CD8-positive, alpha-beta memory T cell (primary cell): ENCODE measurements around the gene SLC2A9. TPM values are rescaled to one million over a fixed set of nuclear protein-coding genes. Genes with fewer than 3 reads are reported as not detected.

Source experiments
- CTCF ChIA-PET: fragments of 350-600 bp; sonication (Branson Sonifier 250); formaldehyde crosslinking; loops from one replicate; lab custom pipeline; 2021; ENCODE audit warnings: antibody characterized with exemption; lab: Charles Lee
- POLR2A ChIA-PET: fragments of 350-600 bp; sonication (Branson Sonifier 250); formaldehyde crosslinking; loops from one replicate; lab custom pipeline; 2021; ENCODE audit warnings: antibody characterized with exemption; lab: Charles Lee
- DNase-seq, 5 donors: peaks; one replicate each; pipeline versions ENCODE4 v3.0.0 to v3.0.0-alpha.2; 2020 to 2022; ENCODE audit warnings: mixed read lengths in 1 of 5
- H3K27ac ChIP-seq: one replicate; pipeline ENCODE4 v1.7.0; 2013; ENCODE audit warnings: low read depth, mild to moderate bottlenecking, low read length, moderate library complexity
- H3K27me3 ChIP-seq: 2 replicates; pipeline ENCODE4 v1.7.0; 2013; ENCODE audit warnings: low read length, mild to moderate bottlenecking; ENCODE audit not compliant: insufficient read depth, poor library complexity, severe bottlenecking
- H3K36me3 ChIP-seq: 2 replicates; pipeline ENCODE4 v1.7.0; 2013; ENCODE audit warnings: mild to moderate bottlenecking, low read length, moderate library complexity; ENCODE audit not compliant: insufficient read depth
- H3K4me1 ChIP-seq: 2 replicates; pipeline ENCODE4 v1.7.0; 2013; ENCODE audit warnings: mild to moderate bottlenecking, low read length, moderate library complexity; ENCODE audit not compliant: insufficient read depth
- H3K4me3 ChIP-seq: 2 replicates; pipeline ENCODE4 v1.7.0; 2013; ENCODE audit warnings: mild to moderate bottlenecking, low read length
- H3K9me3 ChIP-seq: 2 replicates; pipeline ENCODE4 v1.7.0; 2013; ENCODE audit warnings: mild to moderate bottlenecking, low read length
- H3K27ac Mint-ChIP-seq, 8 donors: one replicate each; pipeline ENCODE4 v1.8.0; 2020 to 2021; ENCODE audit warnings: mixed read lengths in 8 of 8, mild to moderate bottlenecking in 6 of 8, inconsistent platforms in 3 of 8, moderate library complexity in 3 of 8
- H3K27me3 Mint-ChIP-seq, 2 donors: one replicate each; pipeline ENCODE4 v1.8.0; 2020 to 2021; ENCODE audit warnings: mixed read lengths in 2 of 2, mild to moderate bottlenecking in 1 of 2, moderate library complexity in 1 of 2
- H3K36me3 Mint-ChIP-seq, 3 donors: one replicate each; pipeline ENCODE4 v1.8.0; 2020 to 2021; ENCODE audit warnings: mixed read lengths in 3 of 3, inconsistent platforms in 1 of 3, mild to moderate bottlenecking in 1 of 3
- H3K4me1 Mint-ChIP-seq, 3 donors: one replicate each; pipeline ENCODE4 v1.8.0; 2020 to 2021; ENCODE audit warnings: mixed read lengths in 3 of 3, inconsistent platforms in 1 of 3, mild to moderate bottlenecking in 1 of 3
- H3K4me3 Mint-ChIP-seq, 7 donors: one replicate each; pipeline ENCODE4 v1.8.0; 2020 to 2021; ENCODE audit warnings: mixed read lengths in 7 of 7, mild to moderate bottlenecking in 6 of 7, moderate library complexity in 4 of 7, inconsistent platforms in 2 of 7
- H3K9me3 Mint-ChIP-seq, 5 donors: one replicate each; pipeline ENCODE4 v1.8.0; 2020 to 2022; ENCODE audit warnings: mixed read lengths in 5 of 5, mild to moderate bottlenecking in 3 of 5, moderate library complexity in 2 of 5, inconsistent platforms in 1 of 5
- polyA plus RNA-seq: library from polyadenylated mRNA; unstranded; fragments of 300-500 nt; fragmentation: Illumina TruSeq; gene quantifications from one replicate; pipeline ENCODE4 v1.2.3, GENCODE V29; 2021
- total RNA-seq, 2 experiments: library from RNA; stranded (reverse); gene quantifications; one replicate each; pipeline ENCODE4 v1.2.3, GENCODE V29; 2021

Gene SLC2A9
- total and polyA plus RNA-seq, 3 experiments from 2014 or later: 1.8 to 3.1 (median 3.0) TPM

DNA sequence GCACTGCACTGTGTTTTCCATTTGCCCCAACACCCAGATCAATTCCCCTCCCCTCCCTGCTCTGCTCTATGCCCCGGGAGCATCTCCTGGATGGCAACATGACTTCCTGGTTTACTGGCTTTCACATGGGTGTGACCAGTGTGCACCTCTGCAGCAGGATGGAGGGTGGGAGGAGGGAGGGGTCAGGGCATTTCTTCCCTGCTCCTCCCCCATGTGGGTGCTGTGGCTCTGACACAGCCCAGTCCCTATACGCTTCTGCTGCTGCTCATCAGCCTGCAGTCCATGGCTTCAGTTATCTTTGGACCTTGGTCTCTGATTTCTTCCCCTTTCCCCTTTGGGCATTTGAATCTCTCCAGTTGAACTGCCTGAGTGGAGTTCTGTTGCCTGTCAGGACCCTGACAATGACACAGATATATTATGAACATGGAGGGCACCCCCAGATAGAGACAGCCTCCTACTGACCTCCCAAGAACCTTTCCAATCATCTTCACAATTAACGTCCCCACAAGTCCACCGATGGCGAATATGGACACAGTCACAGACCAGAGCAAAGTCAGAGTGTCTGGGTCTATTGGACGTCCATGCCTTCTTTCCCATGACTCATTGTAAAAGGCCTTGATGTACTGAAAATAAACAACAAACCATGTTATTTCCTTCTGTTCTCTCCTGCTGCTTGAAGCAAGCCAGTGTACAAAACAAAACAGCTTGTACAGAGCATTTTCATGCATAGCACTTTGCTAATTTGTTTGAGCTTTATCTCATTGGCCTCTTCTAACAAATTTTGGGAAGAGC is 24.8 kb downstream of the SLC2A9 start:
- Histone ChIP-seq H3K36me3 (no peaks in the 10 kb centered on the region), H3K9me3 (no peaks in the 10 kb centered on the region), H3K27me3 (no peaks in the 10 kb centered on the region), H3K27ac (no peak overlapping the region), H3K4me1 (no peaks in the 10 kb centered on the region), H3K4me3 (no peak overlapping the region)
- ChIA-PET CTCF (no interaction called here), POLR2A (no interaction called here)
- H3K4me3 Mint-ChIP-seq: no peak overlapping the region
- DNase-seq: no peak
- H3K36me3 Mint-ChIP-seq: peaks cover 0 to 13% (median 10%) of the 10 kb centered on the region in 3 donors
- H3K4me1 Mint-ChIP-seq: peaks cover 0 to 6% (median 0%) of the 10 kb centered on the region in 3 donors
- H3K27me3 Mint-ChIP-seq: no peaks in the 10 kb centered on the region
- H3K27ac Mint-ChIP-seq: no peak overlapping the region
- H3K9me3 Mint-ChIP-seq: no peaks in the 10 kb centered on the region

DNA sequence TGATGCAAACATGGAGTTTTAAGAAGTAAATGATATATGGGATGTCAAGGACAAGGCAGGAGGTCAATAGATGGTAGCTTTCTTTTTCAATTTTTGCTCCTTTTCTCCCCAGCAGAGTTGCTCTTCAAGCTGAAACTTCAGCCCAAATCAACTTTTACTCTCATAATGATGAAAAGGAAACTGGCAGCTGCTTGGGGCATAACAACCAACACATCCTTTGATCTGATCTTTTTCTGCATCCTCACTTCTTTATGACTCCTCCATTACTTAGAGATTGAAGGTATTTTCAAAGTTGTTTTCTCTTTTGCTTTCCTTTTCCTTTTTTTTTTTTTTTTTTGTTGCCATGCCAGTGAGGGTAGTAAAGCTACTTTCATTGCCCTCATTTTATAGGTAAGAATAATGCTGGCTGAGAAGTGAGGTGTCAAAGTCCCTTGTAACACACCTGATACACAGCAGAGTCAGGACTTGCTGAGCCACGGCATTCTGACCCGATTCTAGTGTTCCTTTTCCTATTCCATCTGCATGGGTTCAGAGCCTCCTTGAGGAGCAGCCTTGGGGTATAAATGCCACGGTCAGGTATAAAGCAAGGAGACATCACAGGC is 26.9 kb downstream of the SLC2A9 start:
- CTCF ChIA-PET: no interaction called here
- Mint-ChIP-seq H3K27ac (no peak overlapping the region), H3K9me3 (no peaks in the 10 kb centered on the region), H3K36me3 (peaks cover 0 to 13% (median 10%) of the 10 kb centered on the region in 3 donors), H3K4me3 (no peak overlapping the region), H3K27me3 (no peaks in the 10 kb centered on the region), H3K4me1 (peaks cover 0 to 6% (median 0%) of the 10 kb centered on the region in 3 donors)
- H3K27ac ChIP-seq: no peak overlapping the region
- H3K9me3 ChIP-seq: no peaks in the 10 kb centered on the region
- no peaks in the 10 kb centered on the region for H3K36me3 ChIP-seq
- H3K27me3 ChIP-seq: no peaks in the 10 kb centered on the region
- no peaks in the 10 kb centered on the region for H3K4me1 ChIP-seq
- POLR2A ChIA-PET: no interaction called here
- no peak for DNase-seq
- no peak overlapping the region for H3K4me3 ChIP-seq

DNA sequence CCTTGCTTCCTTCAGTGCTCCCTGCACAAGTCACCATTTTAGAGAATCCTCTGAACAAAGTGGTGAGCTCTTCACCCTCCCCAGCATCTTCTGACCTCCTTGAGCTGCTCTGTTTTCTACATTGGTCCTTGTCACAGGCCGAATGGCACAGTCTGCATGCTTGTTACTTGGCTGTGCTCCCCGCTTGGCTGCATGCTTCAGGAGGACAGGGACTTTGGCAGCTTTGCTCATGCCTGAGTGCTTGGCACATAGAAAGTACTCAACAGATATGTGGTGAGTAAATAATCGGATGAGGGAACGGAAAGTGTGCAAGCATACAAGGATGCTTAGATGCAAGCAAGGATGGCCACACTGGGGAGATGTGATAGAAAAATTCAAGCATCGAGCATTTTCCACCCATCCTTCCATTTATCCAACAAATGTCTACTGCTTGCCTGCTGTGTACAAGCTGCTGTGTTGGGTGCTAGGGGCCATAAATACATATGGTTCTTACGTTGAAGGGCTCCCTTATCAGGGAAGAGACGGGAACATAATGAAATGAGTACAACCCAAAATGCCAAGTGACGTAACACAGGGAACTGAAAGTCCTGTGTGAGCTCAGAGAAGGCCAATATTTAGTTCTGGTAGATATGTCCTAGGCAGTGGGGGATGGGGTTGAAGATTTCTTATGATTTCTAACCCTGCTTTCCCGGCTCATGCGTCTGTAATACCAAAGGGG is 31.2 kb downstream of the SLC2A9 start:
- CTCF ChIA-PET: interaction anchor here (0.8 kb wide), 1 partner anchor 12 kb away, joined by 3 read pairs; no protein-coding TSS in a partner anchor
- peaks cover 0 to 7% (median 6%) of the 10 kb centered on the region in 3 donors for H3K36me3 Mint-ChIP-seq
- H3K4me3 Mint-ChIP-seq: no peak overlapping the region
- no peaks in the 10 kb centered on the region for H3K36me3 ChIP-seq
- H3K27me3 ChIP-seq: no peaks in the 10 kb centered on the region
- no peaks in the 10 kb centered on the region for H3K4me1 ChIP-seq
- no peak for DNase-seq
- POLR2A ChIA-PET: no interaction called here
- no peaks in the 10 kb centered on the region for H3K9me3 ChIP-seq
- no peak overlapping the region for H3K27ac ChIP-seq
- H3K27me3 Mint-ChIP-seq: no peaks in the 10 kb centered on the region
- H3K27ac Mint-ChIP-seq: no peak overlapping the region
- H3K4me1 Mint-ChIP-seq: peaks cover 0 to 6% (median 0%) of the 10 kb centered on the region in 3 donors
- H3K9me3 Mint-ChIP-seq: no peaks in the 10 kb centered on the region
- no peak overlapping the region for H3K4me3 ChIP-seq

DNA sequence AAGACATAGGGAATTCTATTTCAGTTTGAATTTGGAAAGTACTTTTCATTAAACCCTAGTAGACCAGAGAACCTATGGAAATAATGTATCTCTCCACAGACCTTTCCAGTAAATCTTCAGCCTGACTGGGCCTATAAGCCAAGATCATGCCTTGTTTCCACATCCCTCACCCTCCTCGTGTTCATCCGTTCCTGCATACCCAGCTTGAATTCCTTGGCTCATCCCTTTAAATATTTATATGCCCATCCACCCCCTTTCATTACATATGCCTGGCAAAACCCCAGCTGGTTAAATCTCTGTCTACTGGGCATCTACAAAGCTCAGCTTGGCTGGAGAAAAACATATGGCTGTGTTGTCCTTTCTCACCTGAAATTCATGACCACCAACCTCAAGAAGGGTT is 32.4 kb downstream of the SLC2A9 start:
- Histone ChIP-seq H3K4me3 (no peak overlapping the region), H3K27me3 (no peaks in the 10 kb centered on the region), H3K27ac (no peak overlapping the region), H3K9me3 (no peaks in the 10 kb centered on the region), H3K36me3 (no peaks in the 10 kb centered on the region), H3K4me1 (no peaks in the 10 kb centered on the region)
- H3K4me1 Mint-ChIP-seq: no peaks in the 10 kb centered on the region
- H3K27ac Mint-ChIP-seq: no peak overlapping the region
- ChIA-PET CTCF (interaction anchor here (0.8 kb wide), 1 partner anchor 13 kb away, joined by 3 read pairs; no protein-coding TSS in a partner anchor), POLR2A (no interaction called here)
- DNase-seq: no peak
- no peaks in the 10 kb centered on the region for H3K27me3 Mint-ChIP-seq
- H3K36me3 Mint-ChIP-seq: peaks cover 0 to 7% (median 5%) of the 10 kb centered on the region in 3 donors
- H3K9me3 Mint-ChIP-seq: no peaks in the 10 kb centered on the region
- no peak overlapping the region for H3K4me3 Mint-ChIP-seq

DNA sequence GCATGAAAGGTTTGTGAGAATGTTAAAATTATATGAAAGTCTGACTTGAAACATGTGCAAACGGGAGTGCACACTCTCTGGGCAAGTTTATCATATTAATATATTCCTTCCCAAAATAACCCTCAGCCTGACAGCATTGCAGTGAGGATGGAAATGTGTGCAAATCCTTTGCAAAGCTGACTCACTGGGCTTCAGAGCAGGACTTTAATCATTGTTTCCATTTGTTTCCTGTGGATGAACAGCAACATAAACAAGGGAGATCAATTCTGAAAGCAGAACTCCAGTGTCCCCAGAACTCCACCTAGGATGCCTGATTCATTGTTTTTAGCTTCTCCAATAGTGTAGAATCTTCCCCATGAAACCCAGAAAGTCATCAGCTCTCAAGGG is 32.9 kb downstream of the SLC2A9 start:
- no peaks in the 10 kb centered on the region for H3K27me3 Mint-ChIP-seq
- no peaks in the 10 kb centered on the region for H3K4me1 Mint-ChIP-seq
- no peak overlapping the region for H3K27ac Mint-ChIP-seq
- H3K4me3 ChIP-seq: no peak overlapping the region
- peaks cover 0 to 7% (median 5%) of the 10 kb centered on the region in 3 donors for H3K36me3 Mint-ChIP-seq
- H3K9me3 ChIP-seq: no peaks in the 10 kb centered on the region
- no peaks in the 10 kb centered on the region for H3K36me3 ChIP-seq
- no peak overlapping the region for H3K27ac ChIP-seq
- H3K4me3 Mint-ChIP-seq: no peak overlapping the region
- H3K9me3 Mint-ChIP-seq: no peaks in the 10 kb centered on the region
- H3K27me3 ChIP-seq: no peaks in the 10 kb centered on the region
- no peak for DNase-seq
- ChIA-PET POLR2A (no interaction called here), CTCF (no interaction called here)
- H3K4me1 ChIP-seq: no peaks in the 10 kb centered on the region

DNA sequence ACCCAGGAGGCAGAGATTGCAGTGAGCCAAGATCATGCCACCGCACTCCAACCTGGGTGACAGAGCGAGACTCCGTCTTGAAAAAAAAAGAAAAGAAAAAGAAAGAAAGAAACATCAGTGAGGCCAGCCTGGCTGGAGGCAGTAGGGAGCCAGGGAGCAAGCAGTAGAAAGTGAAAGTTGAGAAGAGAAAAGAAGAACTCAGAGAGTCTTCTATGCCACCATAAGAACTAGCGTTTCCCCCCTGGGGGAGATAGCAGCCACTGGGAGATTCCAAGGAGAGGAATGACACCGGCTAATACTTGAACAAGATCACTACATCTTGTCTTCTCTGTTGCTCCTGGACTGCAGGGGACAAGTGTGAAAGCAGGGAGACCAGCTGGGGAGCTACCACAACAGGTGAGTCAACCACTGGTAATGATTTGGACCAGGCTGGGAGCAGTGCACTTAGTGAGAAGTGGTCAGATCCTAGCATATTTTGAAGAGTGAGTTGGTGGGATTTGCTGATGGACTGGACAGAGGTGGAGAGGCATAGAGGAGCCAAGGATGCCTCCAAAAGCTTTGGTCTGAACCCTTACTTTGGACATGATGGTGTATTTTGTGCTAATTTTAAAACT is 33.4 kb downstream of the SLC2A9 start:
- POLR2A ChIA-PET: no interaction called here
- Histone ChIP-seq H3K27ac (no peak overlapping the region), H3K9me3 (no peaks in the 10 kb centered on the region), H3K27me3 (no peaks in the 10 kb centered on the region), H3K36me3 (no peaks in the 10 kb centered on the region), H3K4me3 (no peak overlapping the region), H3K4me1 (no peaks in the 10 kb centered on the region)
- Mint-ChIP-seq H3K36me3 (peaks cover 0 to 2% (median 2%) of the 10 kb centered on the region in 3 donors), H3K4me1 (no peaks in the 10 kb centered on the region), H3K27ac (no peak overlapping the region), H3K9me3 (no peaks in the 10 kb centered on the region), H3K27me3 (no peaks in the 10 kb centered on the region), H3K4me3 (no peak overlapping the region)
- CTCF ChIA-PET: no interaction called here
- no peak for DNase-seq

DNA sequence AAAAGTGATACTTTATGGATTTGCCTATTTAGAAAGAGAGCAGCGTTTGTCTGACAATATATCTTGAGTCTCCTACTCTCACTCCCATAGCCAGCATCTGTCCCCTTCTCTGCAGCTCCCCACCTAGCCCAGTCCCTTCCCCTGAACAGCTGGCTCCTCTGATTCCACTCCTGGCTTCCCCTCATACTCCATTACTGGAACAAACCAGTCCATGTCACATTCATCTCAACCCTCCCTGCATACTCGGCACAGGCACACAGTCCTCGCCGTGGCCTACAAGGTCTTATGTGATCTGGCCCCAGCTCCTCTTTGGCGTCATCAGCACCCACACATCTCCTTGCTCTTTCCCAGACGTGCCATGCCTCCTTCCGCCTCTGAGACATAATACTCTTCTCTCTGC is 36.7 kb downstream of the SLC2A9 start:
- no peaks in the 10 kb centered on the region for H3K4me1 Mint-ChIP-seq
- H3K4me3 ChIP-seq: no peak overlapping the region
- DNase-seq: no peak
- ChIA-PET POLR2A (no interaction called here), CTCF (no interaction called here)
- H3K27me3 ChIP-seq: no peaks in the 10 kb centered on the region
- no peak overlapping the region for H3K27ac Mint-ChIP-seq
- H3K36me3 Mint-ChIP-seq: peaks cover 0 to 9% (median 2%) of the 10 kb centered on the region in 3 donors
- H3K4me3 Mint-ChIP-seq: no peak overlapping the region
- H3K4me1 ChIP-seq: no peaks in the 10 kb centered on the region
- no peaks in the 10 kb centered on the region for H3K9me3 Mint-ChIP-seq
- no peak overlapping the region for H3K27ac ChIP-seq
- H3K9me3 ChIP-seq: no peaks in the 10 kb centered on the region
- no peaks in the 10 kb centered on the region for H3K27me3 Mint-ChIP-seq
- H3K36me3 ChIP-seq: no peaks in the 10 kb centered on the region

DNA sequence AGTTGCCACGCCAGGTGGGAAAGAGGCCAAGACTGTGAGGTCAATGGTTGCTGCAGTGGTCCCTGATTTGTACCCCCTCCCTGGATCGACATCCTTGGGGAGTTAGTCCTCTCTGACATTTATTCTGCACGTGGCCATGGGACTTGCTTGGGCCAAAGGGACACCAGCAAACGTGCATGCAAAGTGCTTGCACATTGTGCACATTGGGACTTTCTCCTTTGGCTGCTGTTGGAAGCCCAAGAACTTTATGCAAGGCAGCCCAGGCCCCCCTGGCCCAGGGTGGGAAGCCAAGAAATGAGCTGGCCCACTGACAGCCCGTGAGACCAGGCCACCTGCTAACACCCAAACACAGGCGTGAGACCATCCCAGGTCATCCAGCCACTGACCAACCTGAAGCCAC is 38.1 kb downstream of the SLC2A9 start:
- Histone ChIP-seq H3K36me3 (no peaks in the 10 kb centered on the region), H3K4me3 (no peak overlapping the region), H3K27ac (no peak overlapping the region), H3K9me3 (no peaks in the 10 kb centered on the region), H3K4me1 (no peaks in the 10 kb centered on the region), H3K27me3 (no peaks in the 10 kb centered on the region)
- Mint-ChIP-seq H3K9me3 (no peaks in the 10 kb centered on the region), H3K27ac (no peak overlapping the region), H3K27me3 (no peaks in the 10 kb centered on the region), H3K4me1 (no peaks in the 10 kb centered on the region), H3K4me3 (no peak overlapping the region), H3K36me3 (peaks cover 0 to 9% (median 2%) of the 10 kb centered on the region in 3 donors)
- no peak for DNase-seq
- CTCF ChIA-PET: no interaction called here
- POLR2A ChIA-PET: no interaction called here
